ENCODE results near the gene TLR7. TPM values are rescaled to one million over a fixed set of nuclear protein-coding genes. Genes with fewer than 3 reads are reported as not detected.

TLR7 gene
- total RNA-seq, 1 experiment from 2014 or later, result not detected

- no peak overlapping the region for H3K4me2 ChIP-seq (ENCODE audit: insufficient read depth, insufficient read length, low read length)
- no peak overlapping the region for H3K23ac ChIP-seq (ENCODE audit: insufficient read length, low read depth, low read length)
- TF ChIP-seq, protein P1, sequence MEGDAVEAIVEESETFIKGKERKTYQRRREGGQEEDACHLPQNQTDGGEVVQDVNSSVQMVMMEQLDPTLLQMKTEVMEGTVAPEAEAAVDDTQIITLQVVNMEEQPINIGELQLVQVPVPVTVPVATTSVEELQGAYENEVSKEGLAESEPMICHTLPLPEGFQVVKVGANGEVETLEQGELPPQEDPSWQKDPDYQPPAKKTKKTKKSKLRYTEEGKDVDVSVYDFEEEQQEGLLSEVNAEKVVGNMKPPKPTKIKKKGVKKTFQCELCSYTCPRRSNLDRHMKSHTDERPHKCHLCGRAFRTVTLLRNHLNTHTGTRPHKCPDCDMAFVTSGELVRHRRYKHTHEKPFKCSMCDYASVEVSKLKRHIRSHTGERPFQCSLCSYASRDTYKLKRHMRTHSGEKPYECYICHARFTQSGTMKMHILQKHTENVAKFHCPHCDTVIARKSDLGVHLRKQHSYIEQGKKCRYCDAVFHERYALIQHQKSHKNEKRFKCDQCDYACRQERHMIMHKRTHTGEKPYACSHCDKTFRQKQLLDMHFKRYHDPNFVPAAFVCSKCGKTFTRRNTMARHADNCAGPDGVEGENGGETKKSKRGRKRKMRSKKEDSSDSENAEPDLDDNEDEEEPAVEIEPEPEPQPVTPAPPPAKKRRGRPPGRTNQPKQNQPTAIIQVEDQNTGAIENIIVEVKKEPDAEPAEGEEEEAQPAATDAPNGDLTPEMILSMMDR (conservative IDR thresholded peaks at IDR 0.05), result no peak
- H4K8ac ChIP-seq (replicated peaks; ENCODE audit: insufficient read length, low read depth, low read length), result no peak overlapping the region
- H3K9ac ChIP-seq (ENCODE audit: extremely low read depth, insufficient read length, low read length), result no peak overlapping the region
- no CpG with 5 or more reads among the region's 6 CpGs for WGBS (ENCODE audit: extremely low coverage, insufficient read length, low lambda C conversion rate)
- no peak overlapping the region for H4K5ac ChIP-seq (ENCODE audit: insufficient read length, low read depth, low read length)
- H3K9me3 ChIP-seq (ENCODE audit: control insufficient read depth, low read depth, low read length), result no peaks in the 10 kb centered on the region
- H3K27ac Mint-ChIP-seq, result no peak overlapping the region
- H3K79me1 ChIP-seq (ENCODE audit: insufficient read depth, low read depth, low read length, poor library complexity, severe bottlenecking), result no peaks in the 10 kb centered on the region
- no peaks in the 10 kb centered on the region for H3K4me1 ChIP-seq (ENCODE audit: insufficient read depth, low read length)
- no peak overlapping the region for H3K56ac ChIP-seq (ENCODE audit: insufficient read length, low read depth, low read length)
- H3K27me3 ChIP-seq (ENCODE audit: insufficient read depth, low read length), result no peaks in the 10 kb centered on the region
- no peak overlapping the region for H2BK120ac ChIP-seq (ENCODE audit: low read depth, low read length, poor library complexity, severe bottlenecking)
- no peak overlapping the region for H2BK15ac ChIP-seq (ENCODE audit: low read depth, low read length)
- H3K4ac ChIP-seq (ENCODE audit: low read depth, low read length), result no peak overlapping the region
- H3K36me3 Mint-ChIP-seq (ENCODE audit: insufficient read depth in 1 of 3, low read depth in 3 of 3), result no peaks in the 10 kb centered on the region; a peak in 1 of 7 replicates
- no peaks in the 10 kb centered on the region for H4K20me1 ChIP-seq (ENCODE audit: control insufficient read depth, insufficient read depth, insufficient read length)
- no peak overlapping the region for H2AFZ ChIP-seq (ENCODE audit: low read length)
- no peaks in the 10 kb centered on the region for H3K79me2 ChIP-seq (ENCODE audit: insufficient read depth, low read length)
- H2BK12ac ChIP-seq (ENCODE audit: insufficient read length, low read depth, low read length), result no peak overlapping the region
- H3K14ac ChIP-seq (ENCODE audit: insufficient read depth, low read length), result no peak overlapping the region
- H3K18ac ChIP-seq (ENCODE audit: insufficient read length, low read depth, low read length), result no peak overlapping the region
- no peak overlapping the region for H2BK20ac ChIP-seq (ENCODE audit: low read depth, low read length, poor library complexity, severe bottlenecking)
- no peak overlapping the region for H2BK5ac ChIP-seq (ENCODE audit: insufficient read length, low read length)
- H3K4me3 Mint-ChIP-seq, result no peak overlapping the region
- H3K9me3 Mint-ChIP-seq, result peaks cover 56 to 64% of the 10 kb centered on the region in 2 experiments
- H3K27ac ChIP-seq (ENCODE audit: insufficient read length, low read depth, low read length), result no peak overlapping the region
- no peak overlapping the region for H2AK5ac ChIP-seq (ENCODE audit: insufficient read length, low read length)
- DNase-seq, result no peak
- H3K4me1 Mint-ChIP-seq, result peaks cover 9 to 13% of the 10 kb centered on the region in 2 experiments
- H4K91ac ChIP-seq (ENCODE audit: insufficient read length, low read depth, low read length), result no peak overlapping the region
- no peak overlapping the region for H3T11ph ChIP-seq (ENCODE audit: low read length)
- H3K23me2 ChIP-seq (ENCODE audit: insufficient read length, low read depth, low read length, poor library complexity, severe bottlenecking), result no peaks in the 10 kb centered on the region
- H3K27me3 Mint-ChIP-seq (ENCODE audit: low read depth), result no peaks in the 10 kb centered on the region
Observed at GRCh38 chrX:12871257-12871656, 4.4 kb downstream of the TLR7 start.
